Testis (tissue), 3 donors: ENCODE results near the gene WDR33. TPM values are rescaled to one million over a fixed set of nuclear protein-coding genes. Genes with fewer than 3 reads are reported as not detected.

ENCODE experiments used
- DNase-seq: peaks from one replicate; pipeline ENCODE4 v3.0.0-alpha.2; 2019
- H3K27ac ChIP-seq, 2 donors: fragments of 200-600 bp; sonication (generic); one replicate each; pipeline ENCODE4 v1.5.1; 2019
- H3K27me3 ChIP-seq: fragments of 200-600 bp; sonication (generic); one replicate; pipeline ENCODE4 v1.5.1; 2019
- H3K36me3 ChIP-seq: fragments of 200-600 bp; sonication (generic); one replicate; pipeline ENCODE4 v1.5.1; 2017; ENCODE audit warnings: low read depth; ENCODE audit errors: missing control alignments
- H3K4me1 ChIP-seq: fragments of 200-600 bp; sonication (generic); one replicate; pipeline ENCODE4 v1.5.1; 2019
- H3K4me3 ChIP-seq, 2 donors: fragments of 200-600 bp; sonication (generic); one replicate each; pipeline ENCODE4 v1.5.1; 2017 to 2019
- H3K9me3 ChIP-seq: fragments of 200-600 bp; sonication (generic); one replicate; pipeline ENCODE4 v1.5.1; 2017
- POLR2A ChIP-seq: fragments of 450-650 bp; IDR thresholded peaks from one replicate; pipeline ENCODE4 v1.6.1; 2017; ENCODE audit warnings: antibody characterized with exemption, mild to moderate bottlenecking, moderate library complexity
- WGBS, 2 donors: methylation state at CpG; one replicate each; pipeline ENCODE4 v1.1.5; 2018; 5-methylcytosine and 5-hydroxymethylcytosine counted together
- intact Hi-C: fragments of 100-400 bp; cut with DNase I; formaldehyde crosslinking; loops from one replicate; pipeline ENCODE4 v1.15.1; 2023; ENCODE audit warnings: low total_unique reads
- polyA plus RNA-seq: library from polyadenylated mRNA; stranded (reverse); fragments of 350-450 nt; fragmentation: Illumina TruSeq; extraction: RNeasy Lipid Tissue Mini Kit (QIAGEN cat#74804); gene quantifications from one replicate; pipeline ENCODE4 v1.2.3, GENCODE V29; 2014; ENCODE audit warnings: low read depth, low replicate concordance; ENCODE audit not compliant: insufficient read depth
- small RNA-seq, 2 donors: library from RNA; depleted of rRNA; stranded (forward); fragments of <200 nt; gene quantifications; one replicate each; pipeline ENCODE3, GENCODE V24; 2016
- total RNA-seq, 2 donors: library from RNA; depleted of rRNA; stranded (reverse); fragments of >200 nt; gene quantifications; one replicate each; pipeline ENCODE4 v1.2.3, GENCODE V29; 2016
- TF ChIP-seq, protein P1 (sequence below), 3 experiments: fragments of 450-650 bp in 2 of 3; fragments of 200-600 bp in 1 of 3; sonication (generic) in 1 of 3; IDR thresholded peaks; one replicate each; pipeline ENCODE4 v1.5.1; 2016 to 2019; ENCODE audit warnings: antibody characterized with exemption in 3 of 3, mild to moderate bottlenecking in 2 of 3, moderate library complexity in 1 of 3

The WDR33 gene
- total and polyA plus RNA-seq, 3 donors from 2014 or later = 57.4 to 65.8 (median 62.1) TPM

GRCh38 chr2:127651381-127651809 lies 159.6 kb downstream of the WDR33 start:
- peaks cover 20% of the 10 kb centered on the region for H3K4me1 ChIP-seq
- H3K36me3 ChIP-seq = no peaks in the 10 kb centered on the region
- H3K9me3 ChIP-seq = no peaks in the 10 kb centered on the region
- TF ChIP-seq, protein P1, sequence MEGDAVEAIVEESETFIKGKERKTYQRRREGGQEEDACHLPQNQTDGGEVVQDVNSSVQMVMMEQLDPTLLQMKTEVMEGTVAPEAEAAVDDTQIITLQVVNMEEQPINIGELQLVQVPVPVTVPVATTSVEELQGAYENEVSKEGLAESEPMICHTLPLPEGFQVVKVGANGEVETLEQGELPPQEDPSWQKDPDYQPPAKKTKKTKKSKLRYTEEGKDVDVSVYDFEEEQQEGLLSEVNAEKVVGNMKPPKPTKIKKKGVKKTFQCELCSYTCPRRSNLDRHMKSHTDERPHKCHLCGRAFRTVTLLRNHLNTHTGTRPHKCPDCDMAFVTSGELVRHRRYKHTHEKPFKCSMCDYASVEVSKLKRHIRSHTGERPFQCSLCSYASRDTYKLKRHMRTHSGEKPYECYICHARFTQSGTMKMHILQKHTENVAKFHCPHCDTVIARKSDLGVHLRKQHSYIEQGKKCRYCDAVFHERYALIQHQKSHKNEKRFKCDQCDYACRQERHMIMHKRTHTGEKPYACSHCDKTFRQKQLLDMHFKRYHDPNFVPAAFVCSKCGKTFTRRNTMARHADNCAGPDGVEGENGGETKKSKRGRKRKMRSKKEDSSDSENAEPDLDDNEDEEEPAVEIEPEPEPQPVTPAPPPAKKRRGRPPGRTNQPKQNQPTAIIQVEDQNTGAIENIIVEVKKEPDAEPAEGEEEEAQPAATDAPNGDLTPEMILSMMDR (IDR thresholded peaks at IDR 0.05) = no peak
- no peak for TF ChIP-seq POLR2A
- WGBS, 2 donors = 96 to 100% methylated on average over 22 to 29 of the region's 29 CpGs
- intact Hi-C loops = no loop called here
- H3K27me3 ChIP-seq = no peaks in the 10 kb centered on the region
- no peak for DNase-seq
- H3K27ac ChIP-seq = peak overlapping the region; percentile 0 to 71
- no peak overlapping the region for H3K4me3 ChIP-seq

Small RNAs within 50 kb of the gene (small RNA-seq; reads per million reads assigned to genes)
- gene RF00017 = 0 reads per million in 2 donors
- gene RF00019 = 0 reads per million in 2 donors
- 0 reads per million in 2 donors for gene RNU6-395P
- gene RNY4P7 = 0 to 0.09 reads per million in 2 donors

Other genes with a start within 250 kb of the WDR33 start
- under 1 TPM in 1 of 2 donors, not detected in 1; 0.25 TPM for gene GPR17, start 165.0 kb downstream of the WDR33 start, total RNA-seq
- gene GPR17, start 165.0 kb downstream of the WDR33 start, polyA plus RNA-seq = 0.29 TPM
- gene LIMS2, start 135.6 kb downstream of the WDR33 start, total RNA-seq = 10 to 100 TPM; 19.0 to 19.3 TPM
- 23.6 TPM for gene LIMS2, start 135.6 kb downstream of the WDR33 start, polyA plus RNA-seq
- gene SFT2D3, start 109.7 kb downstream of the WDR33 start, total RNA-seq = 10 to 100 TPM; 12.9 to 13.2 TPM
- 7.4 TPM for gene SFT2D3, start 109.7 kb downstream of the WDR33 start, polyA plus RNA-seq
- 10 to 100 TPM; 49.1 to 75.4 TPM for gene POLR2D, start 47.0 kb upstream of the WDR33 start, total RNA-seq
- 160 TPM for gene POLR2D, start 47.0 kb upstream of the WDR33 start, polyA plus RNA-seq
- gene AMMECR1L, start 74.8 kb upstream of the WDR33 start, total RNA-seq = 10 to 100 TPM; 34.1 to 35.8 TPM
- 31.5 TPM for gene AMMECR1L, start 74.8 kb upstream of the WDR33 start, polyA plus RNA-seq
- 10 to 100 TPM; 82.4 to 85.7 TPM for gene SAP130, start 216.9 kb upstream of the WDR33 start, total RNA-seq
- 129 TPM for gene SAP130, start 216.9 kb upstream of the WDR33 start, polyA plus RNA-seq